ENCODE measurements around the gene SH2D2A.
"Not testable (repeated sequence)": the region's sequence is repeated elsewhere in the genome, so short reads cannot be mapped to it uniquely, and the experiment has no call there.

DNA sequence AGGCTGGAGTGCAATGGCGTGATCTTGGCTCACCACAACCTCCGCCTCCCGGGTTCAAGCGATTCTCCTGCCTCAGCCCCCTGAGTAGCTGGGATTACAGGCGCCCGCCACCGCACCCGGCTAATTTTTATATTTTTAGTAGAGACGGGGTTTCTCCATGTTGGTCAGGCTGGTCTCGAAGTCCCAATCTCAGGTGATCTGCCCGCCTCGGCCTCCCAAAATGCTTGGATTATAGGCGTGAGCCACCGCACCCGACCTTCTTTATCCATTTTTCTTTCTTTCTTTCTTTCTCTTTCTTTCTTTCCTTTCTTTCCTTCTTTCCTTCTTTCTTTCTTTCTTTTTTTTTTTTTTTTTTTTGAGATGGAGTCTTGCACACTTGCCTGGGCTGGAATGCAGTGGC lies 51.5 kb downstream of the SH2D2A start:
- TF ChIP-seq, protein P1, sequence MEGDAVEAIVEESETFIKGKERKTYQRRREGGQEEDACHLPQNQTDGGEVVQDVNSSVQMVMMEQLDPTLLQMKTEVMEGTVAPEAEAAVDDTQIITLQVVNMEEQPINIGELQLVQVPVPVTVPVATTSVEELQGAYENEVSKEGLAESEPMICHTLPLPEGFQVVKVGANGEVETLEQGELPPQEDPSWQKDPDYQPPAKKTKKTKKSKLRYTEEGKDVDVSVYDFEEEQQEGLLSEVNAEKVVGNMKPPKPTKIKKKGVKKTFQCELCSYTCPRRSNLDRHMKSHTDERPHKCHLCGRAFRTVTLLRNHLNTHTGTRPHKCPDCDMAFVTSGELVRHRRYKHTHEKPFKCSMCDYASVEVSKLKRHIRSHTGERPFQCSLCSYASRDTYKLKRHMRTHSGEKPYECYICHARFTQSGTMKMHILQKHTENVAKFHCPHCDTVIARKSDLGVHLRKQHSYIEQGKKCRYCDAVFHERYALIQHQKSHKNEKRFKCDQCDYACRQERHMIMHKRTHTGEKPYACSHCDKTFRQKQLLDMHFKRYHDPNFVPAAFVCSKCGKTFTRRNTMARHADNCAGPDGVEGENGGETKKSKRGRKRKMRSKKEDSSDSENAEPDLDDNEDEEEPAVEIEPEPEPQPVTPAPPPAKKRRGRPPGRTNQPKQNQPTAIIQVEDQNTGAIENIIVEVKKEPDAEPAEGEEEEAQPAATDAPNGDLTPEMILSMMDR (IDR thresholded peaks at IDR 0.05), result not testable (repeated sequence)
- not testable (repeated sequence) for TF ChIP-seq ZFX (IDR thresholded peaks at IDR 0.05; ENCODE audit: borderline replicate concordance)
